Esophagus muscularis mucosa (tissue), 4 donors: ENCODE data around the gene STYXL1. TPM values are rescaled to one million over a fixed set of nuclear protein-coding genes. Genes with fewer than 3 reads are reported as not detected.

Experiments used
- DNase-seq: peaks from one replicate; pipeline ENCODE4 v3.0.0-alpha.2; 2017; ENCODE audit errors: extremely low spot score
- H3K27ac ChIP-seq, 4 donors: fragments of 200-600 bp; sonication (generic); replicated peaks in 1 of 4; 1 replicate in 3 of 4; 2 replicates in 1 of 4; pipeline ENCODE4 v1.5.1; 2016 to 2019; ENCODE audit warnings: mild to moderate bottlenecking in 1 of 4
- H3K27me3 ChIP-seq, 4 donors: fragments of 200-600 bp; sonication (generic); one replicate each; pipeline versions ENCODE4 v1.5.1 to v1.6.0; 2016 to 2019
- H3K36me3 ChIP-seq, 4 donors: fragments of 200-600 bp; sonication (generic); one replicate each; pipeline ENCODE4 v1.5.1; 2016 to 2019
- H3K4me1 ChIP-seq, 4 donors: fragments of 200-600 bp; sonication (generic); one replicate each; pipeline ENCODE4 v1.5.1; 2016 to 2019
- H3K4me3 ChIP-seq, 4 donors: fragments of 200-600 bp; sonication (generic); 1 replicate in 2 of 4; 2 replicates in 2 of 4; pipeline ENCODE4 v1.5.1; 2016 to 2019; ENCODE audit warnings: mild to moderate bottlenecking in 4 of 4, moderate library complexity in 1 of 4
- H3K9me3 ChIP-seq, 4 donors: fragments of 200-600 bp; sonication (generic); 1 replicate in 3 of 4; 2 replicates in 1 of 4; pipeline ENCODE4 v1.5.1; 2016 to 2019
- CTCF ChIP-seq, 3 experiments: fragments of 200-600 bp in 2 of 3; fragments of 450-650 bp in 1 of 3; sonication (generic) in 2 of 3; IDR thresholded peaks; one replicate each; pipeline ENCODE4 v1.5.1; 2017 to 2019; ENCODE audit warnings: antibody characterized with exemption in 3 of 3, mild to moderate bottlenecking in 2 of 3, moderate library complexity in 1 of 3
- EP300 ChIP-seq: sonication (generic); formaldehyde crosslinking; IDR thresholded peaks from one replicate; pipeline ENCODE4 v1.6.1; 2017; ENCODE audit warnings: antibody characterized with exemption
- POLR2A ChIP-seq: fragments of 450-650 bp; IDR thresholded peaks from one replicate; pipeline ENCODE4 v1.6.1; 2017; ENCODE audit warnings: antibody characterized with exemption, moderate library complexity, mild to moderate bottlenecking, low read depth
- POLR2AphosphoS5 ChIP-seq, 2 donors: sonication (generic); formaldehyde crosslinking; IDR thresholded peaks; one replicate each; pipeline ENCODE4 v1.6.1; 2017; ENCODE audit warnings: antibody characterized with exemption in 2 of 2
- WGBS: methylation state at CpG from one replicate; pipeline ENCODE4 v1.1.5; 2018; 5-methylcytosine and 5-hydroxymethylcytosine counted together
- intact Hi-C: fragments of 100-400 bp; cut with DNase I; formaldehyde crosslinking; loops from one replicate; pipeline ENCODE4 v1.15.1; 2023
- total RNA-seq, 4 donors: library from RNA; depleted of rRNA; stranded (reverse); fragments of >200 nt; gene quantifications; one replicate each; pipeline versions ENCODE4 v1.1.0 to v1.2.1, GENCODE V29; 2016

The STYXL1 gene
- total RNA-seq, 4 donors from 2014 or later = 13.9 to 20.0 (median 17.9) TPM

DNA sequence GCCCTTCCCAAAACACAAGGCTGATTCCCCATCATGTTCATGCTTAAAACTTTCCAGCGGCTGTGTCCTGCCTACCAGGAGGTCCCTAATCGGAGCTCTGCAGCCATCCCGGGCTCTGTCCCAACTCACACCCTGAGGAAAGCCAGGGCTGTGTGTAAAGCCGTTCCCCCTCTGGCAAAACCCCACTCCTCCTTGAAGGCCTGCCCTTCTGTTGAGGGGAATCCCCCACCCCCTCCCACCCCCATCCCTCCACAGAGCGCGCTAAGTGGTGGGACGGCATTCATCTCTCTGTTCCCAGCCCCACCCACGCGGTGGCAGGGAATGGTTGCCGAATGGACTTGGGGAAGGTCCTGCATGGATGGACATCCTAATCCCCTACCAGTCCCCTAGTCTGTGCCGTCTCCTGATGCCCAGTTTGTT lies 52.7 kb downstream of the STYXL1 start:
- H3K4me1 ChIP-seq = peaks cover 28 to 43% (median 38%) of the 10 kb centered on the region in 4 donors
- intact Hi-C loops = loop anchor here (5.0 kb wide), 1 partner anchor 83 kb away; no protein-coding TSS in a partner anchor
- 27% methylated on average over 7 of the region's 11 CpGs for WGBS
- peaks cover 0 to 23% (median 9%) of the 10 kb centered on the region in 4 donors for H3K36me3 ChIP-seq
- H3K27me3 ChIP-seq = no peaks in the 10 kb centered on the region
- no peak for TF ChIP-seq POLR2AphosphoS5 (IDR thresholded peaks at IDR 0.05)
- TF ChIP-seq POLR2A = no peak
- TF ChIP-seq CTCF (IDR thresholded peaks at IDR 0.05) = no peak
- no peak for TF ChIP-seq EP300
- no peaks in the 10 kb centered on the region for H3K9me3 ChIP-seq
- H3K4me3 ChIP-seq = peak overlapping the region; percentile 72 to 88 (median 78)
- peak overlapping the region; percentile 86 to 95 (median 92) for H3K27ac ChIP-seq
- DNase-seq = no peak

DNA sequence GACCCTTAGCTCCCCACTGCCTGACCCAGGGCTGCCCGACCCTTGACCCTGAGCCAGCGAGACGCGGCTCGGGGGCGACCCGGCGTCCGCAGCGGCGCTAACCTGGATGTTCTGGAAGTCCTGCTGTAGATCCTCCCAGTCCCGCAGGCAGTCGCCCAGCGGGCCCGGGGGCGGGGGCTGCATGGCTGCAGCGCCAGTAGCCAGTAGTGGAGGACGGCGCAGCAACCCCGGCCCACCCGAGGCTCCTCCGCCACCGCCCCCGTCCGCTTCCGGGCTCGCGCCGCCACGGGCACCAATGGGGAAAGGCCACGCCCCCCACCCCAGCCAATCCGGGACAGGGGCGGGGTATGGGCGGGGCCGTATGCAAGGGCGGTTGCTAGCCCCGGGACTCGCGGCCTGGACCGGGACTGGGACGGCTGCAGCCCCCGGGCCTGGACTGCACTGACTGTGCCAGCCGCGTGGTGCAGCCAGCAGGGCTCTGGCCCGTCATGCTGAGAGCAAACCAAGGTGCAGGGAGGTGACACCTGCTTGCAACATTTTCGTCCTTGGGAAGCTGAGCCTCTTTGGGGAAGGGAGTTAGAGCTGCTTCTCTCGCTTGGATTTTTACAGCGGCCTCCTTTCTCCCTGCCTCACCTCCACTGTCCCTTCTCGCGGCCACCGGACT lies 53.3 kb downstream of the STYXL1 start, which contains the start of gene TMEM120A:
Gene TMEM120A, minus strand, starts transcription at position 208 of the 664 bp plus-strand sequence. Its CDS starts 25 bp downstream, at position 183.
- Histone ChIP-seq H3K4me3 (peak within 1 kb of the TSS; percentile 72 to 88 (median 78)), H3K4me1 (peaks cover 33 to 48% (median 43%) of the 10 kb centered on the region in 4 donors), H3K27ac (peak within 1 kb of the TSS; percentile 86 to 95 (median 92)), H3K9me3 (no peaks in the 10 kb centered on the region), H3K36me3 (peaks cover 0 to 20% (median 8%) of the 10 kb centered on the region in 4 donors), H3K27me3 (no peaks in the 10 kb centered on the region)
- peak; percentile 99 for DNase-seq
- TF ChIP-seq POLR2AphosphoS5 (IDR thresholded peaks at IDR 0.05) (peak; percentile 87 to 96), EP300 (no peak), POLR2A (peak; percentile 52), CTCF (IDR thresholded peaks at IDR 0.05) (peak in 2 of 3 experiments; percentile 20 to 38)
- intact Hi-C loops = loop anchor here (5.0 kb wide), 1 partner anchor 82 kb away; no protein-coding TSS in a partner anchor
- 12% methylated on average over 8 of the region's 51 CpGs for whole genome bisulfite sequencing

DNA sequence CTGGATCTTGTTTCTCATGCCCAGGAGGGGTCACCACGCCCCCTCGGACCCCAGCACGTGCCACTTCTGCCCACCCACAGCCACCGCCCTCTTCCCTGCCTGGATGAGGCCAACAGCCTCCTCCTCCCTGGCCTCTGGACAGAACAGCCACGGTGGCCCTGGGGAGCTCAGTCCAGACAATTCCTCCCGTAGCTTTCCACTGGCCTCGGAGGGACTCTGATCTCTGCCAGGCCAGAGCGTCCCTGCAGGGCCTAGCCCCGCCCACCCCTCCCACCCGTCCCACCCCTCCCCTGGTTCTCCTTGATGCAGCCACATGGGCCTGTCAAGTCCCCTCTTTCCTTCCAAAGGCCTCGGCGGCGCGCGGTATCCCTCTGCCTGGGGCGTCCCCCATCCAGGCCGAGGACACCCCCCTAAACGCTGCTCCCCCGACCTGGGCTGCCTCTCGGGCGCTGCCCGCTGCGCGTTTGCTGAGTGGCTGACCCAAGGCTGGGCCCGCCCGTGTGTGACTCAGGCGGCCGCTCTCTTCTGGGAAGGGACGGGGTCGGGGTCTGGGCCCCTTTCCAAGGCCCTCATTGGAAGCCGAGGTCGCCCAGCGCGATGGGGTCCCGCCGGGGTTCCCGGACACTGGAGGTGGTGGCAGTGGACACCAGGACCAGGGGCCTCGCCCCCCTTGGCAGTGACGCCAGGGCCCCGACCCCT lies 54.0 kb downstream of the STYXL1 start:
- no peaks in the 10 kb centered on the region for H3K9me3 ChIP-seq
- WGBS = 4% methylated on average over 16 of the region's 40 CpGs
- TF ChIP-seq POLR2A (no peak), POLR2AphosphoS5 (IDR thresholded peaks at IDR 0.05) (peak in 1 of 2 donors; percentile 36)
- H3K4me3 ChIP-seq = peak overlapping the region; percentile 72 to 88 (median 78)
- DNase-seq = no peak
- H3K27me3 ChIP-seq = no peaks in the 10 kb centered on the region
- H3K36me3 ChIP-seq = peaks cover 0 to 19% (median 8%) of the 10 kb centered on the region in 4 donors
- H3K27ac ChIP-seq = peak overlapping the region; percentile 86 to 95 (median 92)
- H3K4me1 ChIP-seq = peaks cover 35 to 54% (median 49%) of the 10 kb centered on the region in 4 donors
- intact Hi-C loops = no loop called here

GRCh38 chr7:75992083-75992755 lies 55.6 kb downstream of the STYXL1 start:
- H3K27ac ChIP-seq = peak overlapping the region; percentile 86 to 95 (median 92)
- no peaks in the 10 kb centered on the region for H3K27me3 ChIP-seq
- no peak for DNase-seq
- intact Hi-C loops = no loop called here
- peaks cover 35 to 57% (median 50%) of the 10 kb centered on the region in 4 donors for H3K4me1 ChIP-seq
- no peak overlapping the region for H3K4me3 ChIP-seq
- no peak for TF ChIP-seq POLR2A
- TF ChIP-seq CTCF (IDR thresholded peaks at IDR 0.05) = no peak
- no peak for TF ChIP-seq EP300
- TF ChIP-seq POLR2AphosphoS5 (IDR thresholded peaks at IDR 0.05) = no peak
- no peaks in the 10 kb centered on the region for H3K9me3 ChIP-seq
- WGBS = 89% methylated on average over 14 of the region's 20 CpGs
- peaks cover 0 to 30% (median 19%) of the 10 kb centered on the region in 4 donors for H3K36me3 ChIP-seq
